SK-N-SH (cell line): Measurements from ENCODE around the gene CREB5. TPM values are rescaled to one million over a fixed set of nuclear protein-coding genes. Genes with fewer than 3 reads are reported as not detected.
A peak's percentile ranks its signal among the peaks of the same experiment; 100 is the strongest.

Experiments
- CTCF ChIA-PET: fragments of 300-600, 350-600 bp; formaldehyde crosslinking; extraction: SDS; loops from one replicate; lab custom pipeline; 2021; lab: Yijun Ruan, JAX
- POLR2A ChIA-PET: fragments of 350-600 bp; sonication (Branson Sonifier 250); formaldehyde crosslinking; extraction: SDS; loops from one replicate; lab custom pipeline; 2020; ENCODE audit warnings: antibody characterized with exemption, inconsistent platforms; lab: Yijun Ruan, JAX
- DNase-seq: peaks from one replicate; pipeline ENCODE4 v3.0.0; 2012
- H2AFZ ChIP-seq: fragments of 200-600 bp; sonication (generic); 2 replicates; pipeline ENCODE4 v1.8.1; 2016; ENCODE audit warnings: antibody characterized with exemption, mild to moderate bottlenecking, low read depth
- H3F3A ChIP-seq: fragments of 200-600 bp; sonication (generic); replicated peaks from 2 replicates; pipeline ENCODE3; 2016; ENCODE audit warnings: antibody characterized with exemption, mild to moderate bottlenecking; ENCODE audit not compliant: insufficient read depth
- H3K27ac ChIP-seq, 2 experiments: fragments of 200-500 bp in 1 of 2; fragments of 200-600 bp in 1 of 2; sonication (Bioruptor generic) in 1 of 2; sonication (generic), shearing (Covaris generic) in 1 of 2; 2 replicates each; pipeline versions ENCODE4 v1.5.1 to v1.6.1; 2014 to 2016; ENCODE audit warnings: low read depth in 2 of 2, inconsistent platforms in 1 of 2, low read length in 1 of 2, mild to moderate bottlenecking in 1 of 2, mixed read lengths in 1 of 2
- H3K27me3 ChIP-seq: fragments of 200-600 bp; sonication (generic), shearing (Covaris generic); 2 replicates; pipeline ENCODE4 v1.6.1; 2016; ENCODE audit warnings: mixed run types; ENCODE audit not compliant: insufficient read depth
- H3K36me3 ChIP-seq, 2 experiments: fragments of 200-500 bp in 1 of 2; fragments of 200-600 bp in 1 of 2; sonication (Bioruptor generic) in 1 of 2; sonication (generic) in 1 of 2; replicated peaks in 1 of 2; 2 replicates each; pipeline versions ENCODE3 to v1.5.1; 2014 to 2016; ENCODE audit warnings: low read length in 1 of 2, mild to moderate bottlenecking in 1 of 2; ENCODE audit not compliant: insufficient read depth in 2 of 2, control insufficient read depth in 1 of 2
- H3K4me1 ChIP-seq, 2 experiments: fragments of 200-500 bp in 1 of 2; fragments of 200-600 bp in 1 of 2; sonication (Bioruptor generic) in 1 of 2; sonication (generic), shearing (Covaris generic) in 1 of 2; 2 replicates each; pipeline versions ENCODE4 v1.5.1 to v1.6.1; 2014 to 2016; ENCODE audit warnings: low read depth in 1 of 2, low read length in 1 of 2, mixed run types in 1 of 2; ENCODE audit not compliant: insufficient read depth in 2 of 2, control insufficient read depth in 1 of 2
- H3K4me2 ChIP-seq: fragments of 200-600 bp; sonication (generic), shearing (Covaris generic); 2 replicates; pipeline ENCODE4 v1.6.1; 2017; ENCODE audit warnings: mixed run types
- H3K4me3 ChIP-seq, 2 experiments: fragments of 200-500 bp in 1 of 2; fragments of 200-600 bp in 1 of 2; sonication (Bioruptor generic) in 1 of 2; sonication (generic), shearing (Covaris generic) in 1 of 2; 2 replicates each; pipeline versions ENCODE4 v1.5.1 to v1.8.1; 2014 to 2016; ENCODE audit warnings: low read depth in 2 of 2, inconsistent platforms in 1 of 2, low read length in 1 of 2, mild to moderate bottlenecking in 1 of 2, mixed read lengths in 1 of 2, moderate library complexity in 1 of 2
- H3K79me2 ChIP-seq: fragments of 200-600 bp; sonication (generic); 2 replicates; pipeline ENCODE4 v1.8.1; 2017; ENCODE audit warnings: mild to moderate bottlenecking; ENCODE audit not compliant: insufficient read depth
- H3K9ac ChIP-seq: fragments of 200-600 bp; sonication (generic); 2 replicates; pipeline ENCODE4 v1.6.1; 2017; ENCODE audit warnings: mixed run types
- H3K9me2 ChIP-seq: fragments of 200-600 bp; sonication (generic); 2 replicates; pipeline ENCODE4 v1.6.1; 2017; ENCODE audit warnings: mixed run types
- H3K9me3 ChIP-seq: fragments of 200-600 bp; sonication (generic); 2 replicates; pipeline ENCODE4 v1.6.1; 2017; ENCODE audit warnings: mixed run types, mild to moderate bottlenecking, moderate library complexity
- H4K20me1 ChIP-seq: fragments of 200-600 bp; sonication (generic); 2 replicates; pipeline ENCODE4 v1.6.1; 2017; ENCODE audit warnings: mild to moderate bottlenecking, mixed run types; ENCODE audit not compliant: insufficient read depth
- CTCF ChIP-seq: fragments of 200-600 bp; sonication (generic); IDR thresholded peaks from 2 replicates; pipeline ENCODE4 v1.6.1; 2017; ENCODE audit warnings: antibody characterized with exemption, mild to moderate bottlenecking, moderate library complexity
- GATA2 ChIP-seq: sonication (generic); formaldehyde crosslinking; IDR thresholded peaks from 2 replicates; pipeline ENCODE4 v1.5.0; 2020; ENCODE audit warnings: mild to moderate bottlenecking, missing genetic modification reagents
- JUND ChIP-seq: IDR thresholded peaks from 2 replicates; pipeline ENCODE4 v1.4.0; 2012
- MEF2A ChIP-seq: IDR thresholded peaks from 2 replicates; pipeline ENCODE4 v1.4.0; 2012; ENCODE audit warnings: low read depth, borderline replicate concordance
- NRF1 ChIP-seq: IDR thresholded peaks from 2 replicates; pipeline ENCODE4 v1.6.1; 2012; ENCODE audit warnings: low read depth, mild to moderate bottlenecking, low read length
- REST ChIP-seq: IDR thresholded peaks from 2 replicates; pipeline ENCODE4 v1.6.1; 2012; ENCODE audit warnings: mild to moderate bottlenecking, low read depth, low read length, moderate library complexity
- TAF1 ChIP-seq: IDR thresholded peaks from 2 replicates; pipeline ENCODE4 v1.6.1; 2012; ENCODE audit warnings: low read depth, mild to moderate bottlenecking, low read length, moderate library complexity, borderline replicate concordance
- TCF12 ChIP-seq: IDR thresholded peaks from 2 replicates; pipeline ENCODE4 v1.4.0; 2012
- USF1 ChIP-seq: IDR thresholded peaks from 2 replicates; pipeline ENCODE4 v1.4.0; 2012; ENCODE audit warnings: low read depth, borderline replicate concordance
- WGBS: methylation state at CpG from one replicate; pipeline ENCODE4 v1.1.6; 2017; ENCODE audit warnings: low lambda C conversion rate; 5-methylcytosine and 5-hydroxymethylcytosine counted together
- polyA plus RNA-seq, 3 experiments: library from polyadenylated mRNA; depleted of rRNA; stranded (reverse); fragments of >200 nt; gene quantifications; 2 replicates each; pipeline ENCODE4 v1.2.3, GENCODE V29; 2012

The CREB5 gene
- polyA plus RNA-seq, 1 of the 3 experiments (the other 2 are of a cell fraction), result 19.3 TPM

GRCh38 chr7:28592861-28593260 lies 180.5 kb downstream of the CREB5 start:
- POLR2A ChIA-PET, result interaction anchor here (1.2 kb wide), 1 partner anchor 37 kb away, joined by 4 read pairs; no protein-coding TSS in a partner anchor
- peaks cover 0 to 21% of the 10 kb centered on the region in 2 experiments; a peak in 2 of 4 replicates for H3K4me1 ChIP-seq
- no peak overlapping the region for H3K9ac ChIP-seq
- DNase-seq, result no peak
- 67% methylated on average over 3 of the region's 3 CpGs for WGBS
- no peak overlapping the region for H2AFZ ChIP-seq
- TF ChIP-seq JUND (no peak), GATA2 (CRISPR knock-in tag) (peak; percentile 62), REST (no peak)
- TF ChIP-seq, all 33 proteins: peak for 1
- H3K27me3 ChIP-seq, result no peaks in the 10 kb centered on the region
- no peak overlapping the region for H3K4me2 ChIP-seq
- no peaks in the 10 kb centered on the region for H3K9me2 ChIP-seq
- H3K4me3 ChIP-seq, result no peak overlapping the region
- no peaks in the 10 kb centered on the region for H3K79me2 ChIP-seq
- H4K20me1 ChIP-seq, result no peaks in the 10 kb centered on the region
- no peaks in the 10 kb centered on the region for H3K36me3 ChIP-seq
- no peaks in the 10 kb centered on the region for H3F3A ChIP-seq
- H3K27ac ChIP-seq, result no peak overlapping the region
- no peaks in the 10 kb centered on the region for H3K9me3 ChIP-seq
- CTCF ChIA-PET, result interaction anchor here (1.2 to 1.9 kb wide), 3 partner anchors 30 to 34 kb away, joined by 3 to 6 read pairs (median 5); no protein-coding TSS in a partner anchor

- ChIA-PET CTCF (interaction anchor here (0.7 to 1.7 kb wide), 9 partner anchors 8 to 327 kb away, joined by 3 to 4 read pairs (median 3); no protein-coding TSS in a partner anchor), POLR2A (no interaction called here)
- no peaks in the 10 kb centered on the region for H3K79me2 ChIP-seq
- H3K27me3 ChIP-seq, result no peaks in the 10 kb centered on the region; the same call in 1 of the 2 replicates
- 64% methylated on average over 4 of the region's 4 CpGs for WGBS
- no peak overlapping the region for H3K9ac ChIP-seq
- H3K4me1 ChIP-seq, result peaks cover 0 to 21% of the 10 kb centered on the region in 2 experiments; a peak in 2 of 4 replicates
- no peaks in the 10 kb centered on the region for H3F3A ChIP-seq
- no peak overlapping the region for H2AFZ ChIP-seq
- H4K20me1 ChIP-seq, result no peaks in the 10 kb centered on the region
- H3K4me2 ChIP-seq, result no peak overlapping the region
- no peak overlapping the region for H3K4me3 ChIP-seq
- no peak for TF ChIP-seq TCF12
- no peak for TF ChIP-seq CTCF
- TF ChIP-seq USF1, result no peak
- TF ChIP-seq NRF1, result no peak
- no peak for TF ChIP-seq MEF2A
- no peak for TF ChIP-seq TAF1
- H3K9me2 ChIP-seq, result no peaks in the 10 kb centered on the region
- H3K27ac ChIP-seq, result no peak overlapping the region
- H3K36me3 ChIP-seq, result no peaks in the 10 kb centered on the region
- H3K9me3 ChIP-seq, result no peaks in the 10 kb centered on the region
- DNase-seq, result no peak
These were observed 182.8 kb downstream of the CREB5 start for GRCh38 chr7:28595076-28595475.
